Astrocyte (in vitro differentiated cells and primary cell): Measurements from ENCODE around the gene C10orf53.

ENCODE experiments used
- CTCF ChIP-seq: IDR thresholded peaks from 2 replicates; pipeline ENCODE4 v1.5.1; 2011; ENCODE audit warnings: low read depth, mild to moderate bottlenecking, inconsistent platforms, low read length, moderate library complexity; ENCODE audit not compliant: insufficient read depth
- EZH2 ChIP-seq: IDR thresholded peaks from 2 replicates; pipeline ENCODE4 v1.6.1; 2012; ENCODE audit warnings: mild to moderate bottlenecking, low read length, inconsistent platforms; ENCODE audit not compliant: insufficient read depth

DNA sequence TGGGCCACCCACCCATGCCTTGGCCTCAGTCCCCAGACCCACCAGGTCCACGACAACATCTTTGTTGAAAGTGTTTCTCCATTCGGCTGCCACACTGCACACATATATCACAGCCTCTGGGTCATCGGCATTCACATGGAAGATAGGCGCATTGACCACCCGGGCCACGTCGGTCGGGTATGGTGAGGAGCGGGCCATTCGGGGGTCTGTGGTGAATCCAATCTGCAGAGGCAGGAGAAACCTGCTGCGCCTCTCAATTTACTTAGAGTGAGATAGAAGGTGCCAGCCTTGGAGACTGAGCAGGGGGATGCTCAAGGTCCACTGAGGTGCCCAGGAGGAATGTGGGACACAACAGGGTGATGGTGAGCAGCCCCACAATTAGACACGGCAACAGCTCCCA lies 66.3 kb downstream of the C10orf53 start:
- TF ChIP-seq CTCF = no peak
- no peak for TF ChIP-seq EZH2
